ENCODE data around the gene CYP19A1. TPM values are rescaled to one million over a fixed set of nuclear protein-coding genes. Genes with fewer than 3 reads are reported as not detected.
A peak's percentile ranks its signal among the peaks of the same experiment; 100 is the strongest.

The CYP19A1 gene
- total and polyA plus RNA-seq, 2 experiments from 2014 or later: 0.76 to 1.2 TPM

GRCh38 chr15:51325167-51325566 lies 13.2 kb downstream of the CYP19A1 start:
- Histone ChIP-seq H3K27me3 (replicated peaks; ENCODE audit: insufficient read depth) (no peaks in the 10 kb centered on the region), H3K4me2 (ENCODE audit: unreplicated experiment) (no peak overlapping the region), H3K79me2 (ENCODE audit: insufficient read depth) (no peaks in the 10 kb centered on the region), H3K9me2 (ENCODE audit: insufficient read depth) (no peaks in the 10 kb centered on the region), H3K4me1 (ENCODE audit: insufficient read depth) (peaks cover 6% of the 10 kb centered on the region; the same call in 1 of the 2 replicates), H3K36me3 (ENCODE audit: low read depth) (no peaks in the 10 kb centered on the region), H3K9ac (no peak overlapping the region), H3K9me3 (ENCODE audit: low read depth) (no peaks in the 10 kb centered on the region), H4K20me1 (ENCODE audit: insufficient read depth) (no peaks in the 10 kb centered on the region), H2AFZ (no peak overlapping the region), H3K27ac (no peak overlapping the region), H3F3A (ENCODE audit: insufficient read depth) (0 out of 2 replicates have a peak, but pooled peaks cover 10% of the 10 kb centered on the region), H3K4me3 (no peak overlapping the region)
- DNase-seq: no peak
- TF ChIP-seq EZH2phosphoT487 (IDR thresholded peaks at IDR 0.05; ENCODE audit: insufficient read depth, low read depth): no peak
- no peak for TF ChIP-seq EZH2 (IDR thresholded peaks at IDR 0.05; ENCODE audit: insufficient read depth, poor library complexity, severe bottlenecking)
- in situ Hi-C loops (cut with MboI): no loop called here
- 84% methylated on average over 3 of the region's 3 CpGs for WGBS, 2 experiments (ENCODE audit: low coverage in 1 of 2, low lambda C conversion rate in 2 of 2, missing lambda C conversion rate in 2 of 2)

DNA sequence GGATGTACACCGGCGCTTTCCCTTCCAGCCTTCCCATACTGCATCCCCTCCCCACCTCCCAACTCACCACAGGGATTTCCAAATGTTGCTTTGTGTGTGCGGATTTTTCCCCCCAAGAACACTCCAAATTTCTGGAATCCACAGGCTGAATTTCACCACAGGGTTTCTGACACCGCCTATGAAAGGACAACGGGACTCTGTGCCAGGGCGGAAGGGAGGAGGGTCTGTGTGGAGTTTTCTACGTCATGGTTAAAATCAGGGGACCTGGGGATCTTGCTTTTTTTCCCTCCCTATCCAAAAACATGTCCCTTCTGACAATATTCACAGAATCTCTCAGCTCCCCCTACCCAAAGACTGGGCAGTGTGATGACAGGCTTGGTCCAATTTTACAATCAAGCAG lies 14.6 kb downstream of the CYP19A1 start:
- H3K4me2 ChIP-seq (ENCODE audit: unreplicated experiment): no peak overlapping the region
- TF ChIP-seq EZH2 (IDR thresholded peaks at IDR 0.05; ENCODE audit: insufficient read depth, poor library complexity, severe bottlenecking) (no peak), EZH2phosphoT487 (IDR thresholded peaks at IDR 0.05; ENCODE audit: insufficient read depth, low read depth) (no peak)
- no peak for DNase-seq
- H3K9me3 ChIP-seq (ENCODE audit: low read depth): no peaks in the 10 kb centered on the region
- no peak overlapping the region for H2AFZ ChIP-seq
- peaks cover 16% of the 10 kb centered on the region; the same call in 1 of the 2 replicates for H3F3A ChIP-seq (ENCODE audit: insufficient read depth)
- H3K4me3 ChIP-seq: no peak overlapping the region
- no peak overlapping the region for H3K27ac ChIP-seq
- in situ Hi-C loops (cut with MboI): no loop called here
- peaks cover 10% of the 10 kb centered on the region for H3K4me1 ChIP-seq (ENCODE audit: insufficient read depth)
- no peaks in the 10 kb centered on the region for H3K9me2 ChIP-seq (ENCODE audit: insufficient read depth)
- no peaks in the 10 kb centered on the region for H3K79me2 ChIP-seq (ENCODE audit: insufficient read depth)
- no peaks in the 10 kb centered on the region for H3K36me3 ChIP-seq (ENCODE audit: low read depth)
- 68 to 71% methylated on average over 7 of the region's 7 CpGs for WGBS, 2 experiments (ENCODE audit: low coverage in 1 of 2, low lambda C conversion rate in 2 of 2, missing lambda C conversion rate in 2 of 2)
- no peaks in the 10 kb centered on the region for H4K20me1 ChIP-seq (ENCODE audit: insufficient read depth)
- no peaks in the 10 kb centered on the region for H3K27me3 ChIP-seq (replicated peaks; ENCODE audit: insufficient read depth)
- no peak overlapping the region for H3K9ac ChIP-seq

DNA sequence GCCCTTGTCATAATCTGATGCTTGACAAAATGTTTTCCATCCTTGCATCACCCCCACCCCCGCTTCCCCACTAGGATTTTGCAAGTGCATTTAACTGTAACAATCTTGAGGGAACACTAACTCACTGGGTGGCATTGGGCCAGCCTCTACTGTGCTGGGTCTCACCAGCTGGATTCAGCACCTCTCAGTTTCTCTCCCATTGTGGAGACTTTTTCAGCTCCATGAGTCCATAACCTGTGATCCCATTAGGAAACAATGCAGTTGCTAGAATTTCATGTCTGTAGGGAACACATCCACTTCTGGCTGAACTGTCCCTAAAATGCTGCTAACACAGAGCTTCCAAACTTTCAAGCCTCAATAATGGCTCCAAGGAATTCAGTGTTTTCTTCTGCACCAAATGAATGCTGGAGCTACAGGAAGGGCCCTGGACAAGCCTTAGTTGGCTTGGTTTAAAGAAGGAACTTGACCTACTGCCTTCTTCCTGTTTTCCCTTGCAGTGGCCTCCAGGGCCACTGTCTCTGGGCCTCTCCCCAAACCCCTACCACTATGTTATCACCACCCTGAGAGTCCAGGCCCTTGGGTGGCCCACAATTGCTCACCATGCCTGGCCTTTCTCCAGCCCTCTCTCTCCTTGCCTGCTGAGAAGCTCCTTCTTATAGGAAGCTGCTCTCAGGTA lies 15.6 kb downstream of the CYP19A1 start:
- no peaks in the 10 kb centered on the region for H3K9me2 ChIP-seq (ENCODE audit: insufficient read depth)
- in situ Hi-C loops (cut with MboI): no loop called here
- no peaks in the 10 kb centered on the region for H3K27me3 ChIP-seq (replicated peaks; ENCODE audit: insufficient read depth)
- WGBS, 2 experiments (ENCODE audit: low coverage in 1 of 2, low lambda C conversion rate in 2 of 2, missing lambda C conversion rate in 2 of 2): 79 to 89% methylated on average over 1 of the region's 1 CpG
- DNase-seq: peak; percentile 52
- TF ChIP-seq EZH2 (IDR thresholded peaks at IDR 0.05; ENCODE audit: insufficient read depth, poor library complexity, severe bottlenecking) (no peak), EZH2phosphoT487 (IDR thresholded peaks at IDR 0.05; ENCODE audit: insufficient read depth, low read depth) (no peak)
- no peaks in the 10 kb centered on the region for H4K20me1 ChIP-seq (ENCODE audit: insufficient read depth)
- no peak overlapping the region for H3K4me2 ChIP-seq (ENCODE audit: unreplicated experiment)
- H3F3A ChIP-seq (ENCODE audit: insufficient read depth): peaks cover 21% of the 10 kb centered on the region; the same call in 1 of the 2 replicates
- H3K36me3 ChIP-seq (ENCODE audit: low read depth): no peaks in the 10 kb centered on the region
- H3K9me3 ChIP-seq (ENCODE audit: low read depth): no peaks in the 10 kb centered on the region
- no peaks in the 10 kb centered on the region for H3K79me2 ChIP-seq (ENCODE audit: insufficient read depth)
- H3K4me1 ChIP-seq (ENCODE audit: insufficient read depth): peaks cover 15% of the 10 kb centered on the region
- H3K9ac ChIP-seq: no peak overlapping the region
- H2AFZ ChIP-seq: no peak overlapping the region
- H3K4me3 ChIP-seq: no peak overlapping the region
- no peak overlapping the region for H3K27ac ChIP-seq

DNA sequence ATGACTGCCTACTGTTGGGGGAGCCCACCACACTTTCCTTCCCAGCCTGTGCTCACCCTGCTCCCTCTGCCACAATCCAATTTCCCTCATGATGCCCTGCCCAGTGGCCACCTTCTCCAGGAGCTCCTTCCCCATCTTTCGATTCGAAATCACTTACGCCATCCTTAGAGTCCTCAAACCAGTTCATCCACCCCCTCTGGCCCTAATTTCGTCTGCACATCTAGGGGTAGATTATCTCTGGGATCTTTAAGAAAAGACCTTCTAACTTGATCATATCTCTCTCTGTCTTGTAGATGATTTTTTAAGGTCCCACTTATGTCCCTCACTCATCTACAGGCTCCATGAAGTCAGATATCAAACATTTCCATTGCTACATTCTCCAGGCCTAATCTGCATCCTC lies 17.1 kb downstream of the CYP19A1 start:
- Histone ChIP-seq H3K9me2 (ENCODE audit: insufficient read depth) (no peaks in the 10 kb centered on the region), H3K27ac (no peak overlapping the region), H3K4me3 (no peak overlapping the region), H3K27me3 (replicated peaks; ENCODE audit: insufficient read depth) (no peaks in the 10 kb centered on the region), H4K20me1 (ENCODE audit: insufficient read depth) (no peaks in the 10 kb centered on the region), H3K9me3 (ENCODE audit: low read depth) (no peaks in the 10 kb centered on the region), H3K79me2 (ENCODE audit: insufficient read depth) (no peaks in the 10 kb centered on the region), H3K9ac (no peak overlapping the region), H2AFZ (no peak overlapping the region), H3K36me3 (ENCODE audit: low read depth) (no peaks in the 10 kb centered on the region), H3F3A (ENCODE audit: insufficient read depth) (peaks cover 21% of the 10 kb centered on the region; the same call in 1 of the 2 replicates), H3K4me2 (ENCODE audit: unreplicated experiment) (no peak overlapping the region), H3K4me1 (ENCODE audit: insufficient read depth) (peaks cover 15% of the 10 kb centered on the region)
- in situ Hi-C loops (cut with MboI): no loop called here
- DNase-seq: no peak
- WGBS, 2 experiments (ENCODE audit: low coverage in 1 of 2, low lambda C conversion rate in 2 of 2, missing lambda C conversion rate in 2 of 2): 66 to 82% methylated on average over 4 of the region's 4 CpGs
- TF ChIP-seq EZH2 (IDR thresholded peaks at IDR 0.05; ENCODE audit: insufficient read depth, poor library complexity, severe bottlenecking) (no peak), EZH2phosphoT487 (IDR thresholded peaks at IDR 0.05; ENCODE audit: insufficient read depth, low read depth) (no peak)

Data from GM23248 (cell line).